Vagina (tissue), 2 donors: ENCODE results near the gene METTL13.

Experiments used
- POLR2AphosphoS5 ChIP-seq, 2 donors: sonication (generic); formaldehyde crosslinking; IDR thresholded peaks; one replicate each; pipeline ENCODE4 v1.9.0; 2017; ENCODE audit warnings: antibody characterized with exemption in 2 of 2, mild to moderate bottlenecking in 2 of 2, low read depth in 1 of 2; ENCODE audit not compliant: insufficient read depth in 1 of 2
- TF ChIP-seq, protein P1 (sequence below), 3 experiments: fragments of 450-650 bp in 2 of 3; fragments of 200-600 bp in 1 of 3; sonication (generic) in 1 of 3; IDR thresholded peaks; one replicate each; pipeline ENCODE4 v1.5.1; 2017 to 2019; ENCODE audit warnings: antibody characterized with exemption in 3 of 3, mild to moderate bottlenecking in 2 of 3, moderate library complexity in 2 of 3

DNA sequence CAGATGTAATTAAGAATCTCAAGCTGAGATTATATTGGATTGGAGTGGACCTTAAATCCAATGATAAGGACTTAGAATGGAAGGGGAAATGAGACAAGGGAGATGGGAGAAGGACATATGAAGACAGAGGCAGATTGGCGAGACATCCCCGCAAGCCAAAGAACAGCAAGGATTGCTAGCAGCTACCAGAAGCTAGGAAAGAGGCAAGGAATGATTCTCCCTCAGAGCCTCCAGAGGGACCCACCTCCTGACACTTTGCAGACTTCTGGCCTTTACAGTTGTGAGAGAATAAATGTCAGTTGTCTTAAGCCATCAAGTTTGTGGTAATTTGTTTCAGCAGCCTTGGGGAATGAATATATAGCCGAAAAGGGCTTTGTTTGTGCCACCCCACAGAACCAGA is 20.7 kb downstream of the METTL13 start:
- TF ChIP-seq POLR2AphosphoS5 (IDR thresholded peaks at IDR 0.05; ENCODE audit: insufficient read depth in 1 of 2, low read depth in 1 of 2): no peak
- TF ChIP-seq, protein P1, sequence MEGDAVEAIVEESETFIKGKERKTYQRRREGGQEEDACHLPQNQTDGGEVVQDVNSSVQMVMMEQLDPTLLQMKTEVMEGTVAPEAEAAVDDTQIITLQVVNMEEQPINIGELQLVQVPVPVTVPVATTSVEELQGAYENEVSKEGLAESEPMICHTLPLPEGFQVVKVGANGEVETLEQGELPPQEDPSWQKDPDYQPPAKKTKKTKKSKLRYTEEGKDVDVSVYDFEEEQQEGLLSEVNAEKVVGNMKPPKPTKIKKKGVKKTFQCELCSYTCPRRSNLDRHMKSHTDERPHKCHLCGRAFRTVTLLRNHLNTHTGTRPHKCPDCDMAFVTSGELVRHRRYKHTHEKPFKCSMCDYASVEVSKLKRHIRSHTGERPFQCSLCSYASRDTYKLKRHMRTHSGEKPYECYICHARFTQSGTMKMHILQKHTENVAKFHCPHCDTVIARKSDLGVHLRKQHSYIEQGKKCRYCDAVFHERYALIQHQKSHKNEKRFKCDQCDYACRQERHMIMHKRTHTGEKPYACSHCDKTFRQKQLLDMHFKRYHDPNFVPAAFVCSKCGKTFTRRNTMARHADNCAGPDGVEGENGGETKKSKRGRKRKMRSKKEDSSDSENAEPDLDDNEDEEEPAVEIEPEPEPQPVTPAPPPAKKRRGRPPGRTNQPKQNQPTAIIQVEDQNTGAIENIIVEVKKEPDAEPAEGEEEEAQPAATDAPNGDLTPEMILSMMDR (IDR thresholded peaks at IDR 0.05): no peak
